Activated naive CD8-positive, alpha-beta T cell (primary cell): Measurements from ENCODE around the gene FRZB.

Source experiments
- H3K27ac Mint-ChIP-seq: one replicate; pipeline ENCODE4 v1.8.0; 2021; ENCODE audit warnings: mixed read lengths
- H3K27me3 Mint-ChIP-seq: one replicate; pipeline ENCODE4 v1.8.0; 2021; ENCODE audit warnings: mixed read lengths
- H3K36me3 Mint-ChIP-seq: one replicate; pipeline ENCODE4 v1.8.0; 2021; ENCODE audit warnings: mixed read lengths
- H3K4me1 Mint-ChIP-seq: one replicate; pipeline ENCODE4 v1.8.0; 2021; ENCODE audit warnings: low read depth, mixed read lengths
- H3K4me3 Mint-ChIP-seq: one replicate; pipeline ENCODE4 v1.8.0; 2021; ENCODE audit warnings: mild to moderate bottlenecking, mixed read lengths
- H3K9me3 Mint-ChIP-seq: one replicate; pipeline ENCODE4 v1.8.0; 2021; ENCODE audit warnings: low read depth, mixed read lengths

The FRZB gene

GRCh38 chr2:182814804-182815203 is 51.6 kb downstream of the FRZB start:
- H3K4me1 Mint-ChIP-seq, result no peaks in the 10 kb centered on the region
- H3K4me3 Mint-ChIP-seq, result no peak overlapping the region
- H3K36me3 Mint-ChIP-seq, result no peaks in the 10 kb centered on the region
- H3K27ac Mint-ChIP-seq, result no peak overlapping the region
- peaks cover 7% of the 10 kb centered on the region for H3K27me3 Mint-ChIP-seq
- H3K9me3 Mint-ChIP-seq, result no peaks in the 10 kb centered on the region

- Mint-ChIP-seq H3K4me3 (no peak overlapping the region), H3K9me3 (no peaks in the 10 kb centered on the region), H3K4me1 (no peaks in the 10 kb centered on the region), H3K36me3 (no peaks in the 10 kb centered on the region), H3K27me3 (peaks cover 7% of the 10 kb centered on the region), H3K27ac (no peak overlapping the region)
These were observed 52.1 kb downstream of the FRZB start for GRCh38 chr2:182814380-182814779.

DNA sequence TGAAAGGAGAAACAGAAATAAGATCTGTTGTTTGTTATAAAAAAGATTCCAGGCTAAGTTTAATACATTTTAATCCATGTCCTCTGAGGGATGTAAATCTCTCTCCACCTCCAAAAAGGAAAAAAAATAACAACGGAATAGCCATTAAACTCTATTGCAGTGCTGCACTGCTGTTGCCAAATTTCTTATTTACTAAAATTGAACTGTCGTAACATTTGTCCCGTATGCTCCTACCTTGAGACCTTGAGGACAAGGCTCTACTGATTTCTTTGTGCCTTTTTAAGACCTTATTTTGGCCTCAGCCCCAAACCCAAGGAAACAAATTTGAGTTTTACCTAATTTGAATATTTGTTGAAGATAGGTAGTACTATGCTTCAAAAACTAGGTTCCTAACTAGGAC is 56.4 kb downstream of the FRZB start:
- Mint-ChIP-seq H3K27me3 (peaks cover 8% of the 10 kb centered on the region), H3K36me3 (no peaks in the 10 kb centered on the region), H3K9me3 (no peaks in the 10 kb centered on the region), H3K4me1 (no peaks in the 10 kb centered on the region), H3K4me3 (no peak overlapping the region), H3K27ac (no peak overlapping the region)

GRCh38 chr2:182807319-182807718 is 59.1 kb downstream of the FRZB start:
- Mint-ChIP-seq H3K4me3 (no peak overlapping the region), H3K4me1 (no peaks in the 10 kb centered on the region), H3K9me3 (no peaks in the 10 kb centered on the region), H3K27ac (no peak overlapping the region), H3K36me3 (no peaks in the 10 kb centered on the region), H3K27me3 (peaks cover 11% of the 10 kb centered on the region)

GRCh38 chr2:182804128-182804527 is 62.3 kb downstream of the FRZB start:
- H3K27ac Mint-ChIP-seq, result no peak overlapping the region
- no peaks in the 10 kb centered on the region for H3K9me3 Mint-ChIP-seq
- no peaks in the 10 kb centered on the region for H3K4me1 Mint-ChIP-seq
- no peak overlapping the region for H3K4me3 Mint-ChIP-seq
- H3K27me3 Mint-ChIP-seq, result peaks cover 15% of the 10 kb centered on the region
- H3K36me3 Mint-ChIP-seq, result no peaks in the 10 kb centered on the region

GRCh38 chr2:182798736-182799135 is 67.7 kb downstream of the FRZB start:
- Mint-ChIP-seq H3K27ac (no peak overlapping the region), H3K4me3 (no peak overlapping the region), H3K36me3 (no peaks in the 10 kb centered on the region), H3K9me3 (no peaks in the 10 kb centered on the region), H3K4me1 (no peaks in the 10 kb centered on the region), H3K27me3 (peaks cover 16% of the 10 kb centered on the region)

DNA sequence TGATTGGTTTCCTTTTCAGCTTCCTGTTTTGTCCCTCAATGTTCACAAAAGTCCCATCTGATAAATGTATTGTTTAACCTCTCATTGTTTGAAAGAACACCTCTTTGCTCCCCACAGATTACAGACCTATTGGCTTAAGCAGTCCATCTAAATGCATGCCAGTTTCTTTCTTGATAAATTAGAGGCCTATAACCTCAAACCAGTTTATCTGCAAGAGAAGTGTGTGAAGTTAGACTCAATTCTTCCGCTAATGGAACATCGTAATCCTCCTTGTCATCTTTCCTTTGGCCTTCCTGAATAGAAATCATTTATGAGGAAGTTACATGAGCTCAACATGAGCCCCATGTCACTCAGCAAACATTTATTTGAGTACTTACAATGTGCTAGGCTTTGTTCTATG is 74.0 kb downstream of the FRZB start:
- H3K27me3 Mint-ChIP-seq, result peaks cover 4% of the 10 kb centered on the region
- no peaks in the 10 kb centered on the region for H3K4me1 Mint-ChIP-seq
- H3K27ac Mint-ChIP-seq, result no peak overlapping the region
- no peaks in the 10 kb centered on the region for H3K9me3 Mint-ChIP-seq
- H3K4me3 Mint-ChIP-seq, result no peak overlapping the region
- peaks cover 2% of the 10 kb centered on the region for H3K36me3 Mint-ChIP-seq

DNA sequence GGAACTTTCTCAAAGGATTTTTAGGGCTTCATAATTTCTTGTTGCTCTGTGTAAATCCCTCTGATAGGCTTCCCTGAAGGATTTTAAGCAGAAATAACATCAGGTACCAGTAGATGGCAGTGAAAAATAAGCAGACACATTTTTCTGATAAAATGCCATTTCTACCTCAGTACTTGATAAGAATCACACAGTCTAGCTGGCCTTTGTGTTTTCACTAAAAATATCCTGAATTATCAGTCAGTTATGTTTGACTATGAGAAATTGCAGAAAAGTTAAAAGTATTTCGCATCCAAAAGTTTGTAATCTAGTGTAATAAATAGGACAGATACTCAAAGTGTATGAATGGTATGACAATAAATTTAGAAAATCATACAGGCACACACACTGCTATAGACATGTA is 81.7 kb downstream of the FRZB start:
- H3K27me3 Mint-ChIP-seq, result no peaks in the 10 kb centered on the region
- no peak overlapping the region for H3K4me3 Mint-ChIP-seq
- no peak overlapping the region for H3K27ac Mint-ChIP-seq
- H3K36me3 Mint-ChIP-seq, result peaks cover 19% of the 10 kb centered on the region
- no peaks in the 10 kb centered on the region for H3K4me1 Mint-ChIP-seq
- no peaks in the 10 kb centered on the region for H3K9me3 Mint-ChIP-seq

DNA sequence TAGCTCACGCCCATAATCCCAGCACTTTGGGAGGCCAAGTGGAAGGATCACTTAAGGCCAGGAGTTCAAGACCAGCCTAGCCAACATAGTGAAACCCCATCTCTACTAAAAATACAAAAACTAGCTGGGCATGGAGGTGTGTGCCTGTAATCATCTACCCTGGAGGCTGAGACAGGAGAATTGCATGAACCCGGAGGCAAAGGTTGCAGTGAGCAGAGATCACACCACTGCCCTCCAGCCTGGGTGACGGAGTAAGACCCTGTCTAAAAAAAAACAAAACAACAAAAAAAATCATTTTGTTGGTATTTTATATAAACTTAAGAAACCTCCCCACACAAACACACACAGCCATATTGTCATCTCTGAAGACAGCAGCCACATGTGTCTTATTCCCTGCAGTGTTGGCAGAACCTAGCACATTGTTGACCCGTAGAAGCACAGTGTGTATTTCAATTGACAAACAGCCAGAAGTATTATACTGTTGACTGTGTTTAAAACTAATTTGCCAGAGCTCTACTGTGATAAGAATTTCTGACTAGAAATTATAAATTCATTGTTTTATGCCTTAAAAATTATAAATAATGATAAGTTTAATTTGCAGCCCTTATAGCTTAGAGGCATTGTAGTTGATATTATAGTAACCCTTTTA is 82.3 kb downstream of the FRZB start:
- peaks cover 19% of the 10 kb centered on the region for H3K36me3 Mint-ChIP-seq
- no peak overlapping the region for H3K27ac Mint-ChIP-seq
- H3K4me3 Mint-ChIP-seq, result no peak overlapping the region
- H3K27me3 Mint-ChIP-seq, result no peaks in the 10 kb centered on the region
- H3K4me1 Mint-ChIP-seq, result no peaks in the 10 kb centered on the region
- H3K9me3 Mint-ChIP-seq, result no peaks in the 10 kb centered on the region
